Natural killer cell treated with Interleukin-12 subunit alpha and Interleukin-12 subunit beta and Interleukin-15 and Interleukin-18, amount 100 ng/mL, for 72 hours (primary cell): ENCODE results near the gene RUNX1. TPM values are rescaled to one million over a fixed set of nuclear protein-coding genes. Genes with fewer than 3 reads are reported as not detected.
"Not testable (repeated sequence)": the region's sequence is repeated elsewhere in the genome, so short reads cannot be mapped to it uniquely, and the experiment has no call there.

Experiments used
- ATAC-seq, 2 donors: fragments of 150-1000 bp; cut with Tn5 transposase in 1 of 2; sonication (Bioruptor Pico), chemical (Tn5 transposase) in 1 of 2; 2 replicates each; pipeline ENCODE4 v1.10.0; 2021
- DNase-seq: peaks from one replicate; pipeline ENCODE4 v3.0.0; 2022; ENCODE audit warnings: low spot score
- H3K27ac Mint-ChIP-seq, 2 donors: 1 replicate in 1 of 2; 2 replicates in 1 of 2; pipeline ENCODE4 v1.8.0; 2022; ENCODE audit warnings: mixed read lengths in 2 of 2, mild to moderate bottlenecking in 1 of 2, moderate library complexity in 1 of 2
- H3K27me3 Mint-ChIP-seq, 2 donors: 1 replicate in 1 of 2; 2 replicates in 1 of 2; pipeline ENCODE4 v1.8.0; 2022; ENCODE audit warnings: mixed read lengths in 2 of 2
- H3K36me3 Mint-ChIP-seq: one replicate; pipeline ENCODE4 v1.8.0; 2022; ENCODE audit warnings: mixed read lengths
- H3K4me1 Mint-ChIP-seq, 2 donors: 1 replicate in 1 of 2; 2 replicates in 1 of 2; pipeline ENCODE4 v1.8.0; 2022; ENCODE audit warnings: low read depth in 2 of 2, mixed read lengths in 2 of 2, mild to moderate bottlenecking in 1 of 2
- H3K4me3 Mint-ChIP-seq: one replicate; pipeline ENCODE4 v1.8.0; 2022; ENCODE audit warnings: mixed read lengths
- H3K9me3 Mint-ChIP-seq: 2 replicates; pipeline ENCODE4 v1.8.0; 2022; ENCODE audit warnings: mixed read lengths
- total RNA-seq, 2 donors: library from RNA; stranded (reverse); gene quantifications; one replicate each; pipeline ENCODE4 v1.2.3, GENCODE V29; 2022

The RUNX1 gene
- total RNA-seq, 2 donors from 2014 or later = 67.8 to 121 TPM

GRCh38 chr21:34806423-34806822 lies 242.7 kb downstream of the RUNX1 start:
- H3K4me3 Mint-ChIP-seq = peak overlapping the region; percentile 79
- H3K27ac Mint-ChIP-seq = peak overlapping the region; percentile 96 to 97
- H3K27me3 Mint-ChIP-seq = no peaks in the 10 kb centered on the region
- no peak for DNase-seq
- ATAC-seq = no peak
- peaks cover 86 to 93% of the 10 kb centered on the region in 2 donors for H3K4me1 Mint-ChIP-seq
- peaks cover 26% of the 10 kb centered on the region for H3K36me3 Mint-ChIP-seq
- peaks cover 4% of the 10 kb centered on the region for H3K9me3 Mint-ChIP-seq

GRCh38 chr21:34805157-34805556 lies 243.9 kb downstream of the RUNX1 start:
- H3K27ac Mint-ChIP-seq = peak overlapping the region; percentile 96 to 97
- H3K9me3 Mint-ChIP-seq = peaks cover 4% of the 10 kb centered on the region
- peaks cover 23% of the 10 kb centered on the region for H3K36me3 Mint-ChIP-seq
- DNase-seq (no peak), ATAC-seq (no peak)
- H3K4me3 Mint-ChIP-seq = no peak overlapping the region
- no peaks in the 10 kb centered on the region for H3K27me3 Mint-ChIP-seq
- peaks cover 80 to 93% of the 10 kb centered on the region in 2 donors for H3K4me1 Mint-ChIP-seq

GRCh38 chr21:34804584-34804983 lies 244.5 kb downstream of the RUNX1 start:
- Mint-ChIP-seq H3K27ac (peak overlapping the region; percentile 96 to 97), H3K36me3 (peaks cover 23% of the 10 kb centered on the region), H3K4me1 (peaks cover 74 to 87% of the 10 kb centered on the region in 2 donors), H3K4me3 (peak overlapping the region; percentile 55)
- ATAC-seq, H3K9me3 Mint-ChIP-seq, H3K27me3 Mint-ChIP-seq, DNase-seq: not testable (repeated sequence)

- Mint-ChIP-seq H3K9me3 (peaks cover 4% of the 10 kb centered on the region), H3K36me3 (peaks cover 27% of the 10 kb centered on the region), H3K27me3 (no peaks in the 10 kb centered on the region), H3K4me1 (peaks cover 71 to 80% of the 10 kb centered on the region in 2 donors), H3K27ac (peak overlapping the region; percentile 96 to 97), H3K4me3 (peak overlapping the region; percentile 55)
- no peak for ATAC-seq
- no peak for DNase-seq
Measured at GRCh38 chr21:34803782-34804370, 245.2 kb downstream of the RUNX1 start.

GRCh38 chr21:34802180-34802899 lies 246.8 kb downstream of the RUNX1 start:
- Mint-ChIP-seq H3K27ac (peak overlapping the region; percentile 67 to 95), H3K4me1 (peaks cover 61 to 70% of the 10 kb centered on the region in 2 donors), H3K4me3 (peak overlapping the region; percentile 56), H3K36me3 (peaks cover 35% of the 10 kb centered on the region), H3K9me3 (peaks cover 4% of the 10 kb centered on the region), H3K27me3 (no peaks in the 10 kb centered on the region)
- ATAC-seq = no peak
- DNase-seq = no peak

GRCh38 chr21:34801519-34802132 lies 247.5 kb downstream of the RUNX1 start:
- DNase-seq = no peak

GRCh38 chr21:34800797-34801518 lies 248.1 kb downstream of the RUNX1 start:
- DNase-seq (peak; percentile 82), ATAC-seq (peak; percentile 99 to 100)
- no peaks in the 10 kb centered on the region for H3K27me3 Mint-ChIP-seq
- H3K4me1 Mint-ChIP-seq = peaks cover 53 to 56% of the 10 kb centered on the region in 2 donors
- peak overlapping the region; percentile 67 to 95 for H3K27ac Mint-ChIP-seq
- peak overlapping the region; percentile 56 for H3K4me3 Mint-ChIP-seq
- peaks cover 29% of the 10 kb centered on the region for H3K36me3 Mint-ChIP-seq
- peaks cover 4% of the 10 kb centered on the region for H3K9me3 Mint-ChIP-seq

More at GRCh38 chr21:34801519-34802132, 247.5 kb downstream of the RUNX1 start:
- H3K27me3 Mint-ChIP-seq = no peaks in the 10 kb centered on the region
- peaks cover 58 to 63% of the 10 kb centered on the region in 2 donors for H3K4me1 Mint-ChIP-seq
- peak overlapping the region; percentile 56 for H3K4me3 Mint-ChIP-seq
- H3K36me3 Mint-ChIP-seq = peaks cover 35% of the 10 kb centered on the region
- H3K27ac Mint-ChIP-seq = peak overlapping the region; percentile 67 to 95
- peak; percentile 49 to 66 for ATAC-seq
- H3K9me3 Mint-ChIP-seq = peaks cover 4% of the 10 kb centered on the region

- Mint-ChIP-seq H3K36me3 (peaks cover 21% of the 10 kb centered on the region), H3K4me1 (peaks cover 37% of the 10 kb centered on the region in 2 donors), H3K27ac (peak overlapping the region in 1 of 2 donors; percentile 2), H3K27me3 (no peaks in the 10 kb centered on the region), H3K9me3 (no peaks in the 10 kb centered on the region), H3K4me3 (no peak overlapping the region)
- DNase-seq = no peak
- ATAC-seq = no peak
Measured at GRCh38 chr21:34799092-34799491, 250.0 kb downstream of the RUNX1 start.

- H3K4me3 Mint-ChIP-seq = no peak overlapping the region
- H3K9me3 Mint-ChIP-seq = no peaks in the 10 kb centered on the region
- DNase-seq (no peak), ATAC-seq (no peak)
- no peaks in the 10 kb centered on the region for H3K27me3 Mint-ChIP-seq
- peaks cover 18% of the 10 kb centered on the region for H3K36me3 Mint-ChIP-seq
- H3K4me1 Mint-ChIP-seq = peaks cover 29 to 31% of the 10 kb centered on the region in 2 donors
- H3K27ac Mint-ChIP-seq = peak overlapping the region; percentile 57 to 69
Measured at GRCh38 chr21:34797921-34798535, 251.1 kb downstream of the RUNX1 start.

GRCh38 chr21:34797201-34797525 lies 251.9 kb downstream of the RUNX1 start:
- ATAC-seq (no peak), DNase-seq (no peak)
- Mint-ChIP-seq H3K4me1 (peaks cover 21 to 24% of the 10 kb centered on the region in 2 donors), H3K9me3 (no peaks in the 10 kb centered on the region), H3K36me3 (peaks cover 18% of the 10 kb centered on the region), H3K4me3 (no peak overlapping the region), H3K27ac (peak overlapping the region in 1 of 2 donors; percentile 69), H3K27me3 (no peaks in the 10 kb centered on the region)

GRCh38 chr21:34796518-34797200 lies 252.4 kb downstream of the RUNX1 start:
- DNase-seq = no peak
- Mint-ChIP-seq H3K27ac (peak overlapping the region in 1 of 2 donors; percentile 69), H3K9me3 (no peaks in the 10 kb centered on the region), H3K36me3 (peaks cover 18% of the 10 kb centered on the region), H3K4me3 (no peak overlapping the region), H3K27me3 (no peaks in the 10 kb centered on the region), H3K4me1 (peaks cover 16 to 19% of the 10 kb centered on the region in 2 donors)
- ATAC-seq = no peak

- Mint-ChIP-seq H3K9me3 (no peaks in the 10 kb centered on the region), H3K4me3 (no peak overlapping the region), H3K36me3 (peaks cover 18% of the 10 kb centered on the region), H3K4me1 (peaks cover 6 to 12% of the 10 kb centered on the region in 2 donors), H3K27me3 (no peaks in the 10 kb centered on the region), H3K27ac (peak overlapping the region in 1 of 2 donors; percentile 69)
- DNase-seq (no peak), ATAC-seq (no peak)
Measured at GRCh38 chr21:34795548-34796180, 253.4 kb downstream of the RUNX1 start.
